ENCODE results near the gene ADM2. TPM values are rescaled to one million over a fixed set of nuclear protein-coding genes. Genes with fewer than 3 reads are reported as not detected.

Gene ADM2
- total RNA-seq, 1 experiment from 2014 or later = 11.9 TPM

GRCh38 chr22:50516891-50517290 lies 35.5 kb downstream of the ADM2 start:
- peaks cover 3% of the 10 kb centered on the region for H4K20me1 ChIP-seq (ENCODE audit: control insufficient read depth, insufficient read depth, insufficient read length)
- Mint-ChIP-seq H3K27ac (no peak overlapping the region), H3K4me1 (no peaks in the 10 kb centered on the region), H3K4me3 (no peak overlapping the region), H3K27me3 (ENCODE audit: low read depth) (no peaks in the 10 kb centered on the region), H3K9me3 (no peaks in the 10 kb centered on the region), H3K36me3 (ENCODE audit: insufficient read depth in 1 of 3, low read depth in 3 of 3) (peaks cover 5 to 52% (median 42%) of the 10 kb centered on the region in 3 experiments)
- H3K23ac ChIP-seq (ENCODE audit: insufficient read length, low read depth, low read length) = no peak overlapping the region
- no peak for TF ChIP-seq CTCF (conservative IDR thresholded peaks at IDR 0.05)
- H2BK15ac ChIP-seq (ENCODE audit: low read depth, low read length) = no peak overlapping the region
- no peak overlapping the region for H2BK20ac ChIP-seq (ENCODE audit: low read depth, low read length, poor library complexity, severe bottlenecking)
- H3K9ac ChIP-seq (ENCODE audit: extremely low read depth, insufficient read length, low read length) = no peak overlapping the region
- no peak overlapping the region for H3K56ac ChIP-seq (ENCODE audit: insufficient read length, low read depth, low read length)
- no peak overlapping the region for H2BK12ac ChIP-seq (ENCODE audit: insufficient read length, low read depth, low read length)
- H2BK120ac ChIP-seq (ENCODE audit: low read depth, low read length, poor library complexity, severe bottlenecking) = no peak overlapping the region
- H3K14ac ChIP-seq (ENCODE audit: insufficient read depth, low read length) = no peak overlapping the region
- H3K23me2 ChIP-seq (ENCODE audit: insufficient read length, low read depth, low read length, poor library complexity, severe bottlenecking) = no peaks in the 10 kb centered on the region
- no peaks in the 10 kb centered on the region for H3K9me3 ChIP-seq (ENCODE audit: control insufficient read depth, low read depth, low read length)
- H2AFZ ChIP-seq (ENCODE audit: low read length) = no peak overlapping the region
- H3K79me1 ChIP-seq (ENCODE audit: insufficient read depth, low read depth, low read length, poor library complexity, severe bottlenecking) = peaks cover 3% of the 10 kb centered on the region
- no CpG with 5 or more reads among the region's 16 CpGs for WGBS (ENCODE audit: extremely low coverage, insufficient read length, low lambda C conversion rate)
- no peak overlapping the region for H2BK5ac ChIP-seq (ENCODE audit: insufficient read length, low read length)
- no peaks in the 10 kb centered on the region for H3K27me3 ChIP-seq (ENCODE audit: insufficient read depth, low read length)
- no peaks in the 10 kb centered on the region for H3K4me1 ChIP-seq (ENCODE audit: insufficient read depth, low read length)
- no peak overlapping the region for H3K4me2 ChIP-seq (ENCODE audit: insufficient read depth, insufficient read length, low read length)
- peaks cover 4% of the 10 kb centered on the region; the same call in 1 of the 2 replicates for H3K79me2 ChIP-seq (ENCODE audit: insufficient read depth, low read length)
- no peak overlapping the region for H4K91ac ChIP-seq (ENCODE audit: insufficient read length, low read depth, low read length)
- H3K27ac ChIP-seq (ENCODE audit: insufficient read length, low read depth, low read length) = no peak overlapping the region
- H3K4ac ChIP-seq (ENCODE audit: low read depth, low read length) = no peak overlapping the region
- no peak overlapping the region for H2AK5ac ChIP-seq (ENCODE audit: insufficient read length, low read length)
- H3K18ac ChIP-seq (ENCODE audit: insufficient read length, low read depth, low read length) = no peak overlapping the region
- no peak for DNase-seq
- H4K8ac ChIP-seq (replicated peaks; ENCODE audit: insufficient read length, low read depth, low read length) = no peak overlapping the region
- no peak overlapping the region for H4K5ac ChIP-seq (ENCODE audit: insufficient read length, low read depth, low read length)
- H3T11ph ChIP-seq (ENCODE audit: low read length) = no peak overlapping the region
